SU-DHL-6 (cell line): ENCODE results near the gene EXOC6B.

Source experiments
- H2AFZ ChIP-seq: fragments of 200-600 bp; sonication (generic); 2 replicates; pipeline ENCODE4 v1.6.1; 2014; ENCODE audit warnings: low read depth, mild to moderate bottlenecking, moderate library complexity, mixed read lengths, antibody characterized with exemption, low read length; ENCODE audit not compliant: severe bottlenecking
- H3F3A ChIP-seq: fragments of 200-600 bp; shearing (Covaris generic); 2 replicates; pipeline ENCODE4 v1.6.0; 2016; ENCODE audit warnings: antibody characterized with exemption, mild to moderate bottlenecking; ENCODE audit not compliant: insufficient read depth
- H3K27ac ChIP-seq: fragments of 200-600 bp; sonication (generic); 2 replicates; pipeline ENCODE4 v1.5.1; 2016; ENCODE audit warnings: low read depth, mild to moderate bottlenecking, low read length, moderate library complexity, mixed read lengths
- H3K27me3 ChIP-seq: fragments of 200-600 bp; sonication (generic), shearing (Covaris generic); 2 replicates; pipeline ENCODE4 v1.6.0; 2014; ENCODE audit warnings: mild to moderate bottlenecking, low read length
- H3K36me3 ChIP-seq: fragments of 200-600 bp; sonication (generic); 2 replicates; pipeline ENCODE4 v1.6.1; 2014; ENCODE audit warnings: mild to moderate bottlenecking, low read length, mixed read lengths
- H3K4me2 ChIP-seq: fragments of 300-600, 200-600 bp; shearing (Covaris generic), sonication (generic); 2 replicates; pipeline ENCODE4 v1.6.0; 2014; ENCODE audit warnings: low read length, low read depth, mild to moderate bottlenecking; ENCODE audit not compliant: poor library complexity, severe bottlenecking
- H3K4me3 ChIP-seq: fragments of 200-600 bp; sonication (generic); 2 replicates; pipeline ENCODE4 v1.5.1; 2014; ENCODE audit warnings: antibody characterized with exemption, low read length, mild to moderate bottlenecking, mixed read lengths; ENCODE audit not compliant: insufficient read depth, poor library complexity, severe bottlenecking
- H3K79me2 ChIP-seq: fragments of 200-600 bp; sonication (generic); 2 replicates; pipeline ENCODE4 v1.6.1; 2014; ENCODE audit warnings: mild to moderate bottlenecking, low read length, moderate library complexity; ENCODE audit not compliant: insufficient read depth
- H3K9ac ChIP-seq: fragments of 200-600 bp; sonication (generic); 2 replicates; pipeline ENCODE4 v1.7.0; 2014; ENCODE audit warnings: mild to moderate bottlenecking, low read length
- H3K9me2 ChIP-seq: fragments of 200-600 bp; sonication (generic); replicated peaks from 2 replicates; pipeline ENCODE4 v1.6.1; 2014; ENCODE audit warnings: low read length; ENCODE audit not compliant: insufficient read depth
- H3K9me3 ChIP-seq: fragments of 200-600 bp; sonication (generic); 2 replicates; pipeline ENCODE4 v1.6.1; 2014; ENCODE audit warnings: low read length, mixed read lengths; ENCODE audit not compliant: insufficient read depth
- H4K20me1 ChIP-seq: fragments of 200-600 bp; sonication (generic); 2 replicates; pipeline ENCODE4 v1.6.1; 2014; ENCODE audit warnings: low read depth, mild to moderate bottlenecking, antibody characterized with exemption, low read length, moderate library complexity, mixed read lengths
- CTCF ChIP-seq: fragments of 200-600 bp; sonication (generic); IDR thresholded peaks from one replicate; pipeline ENCODE4 v1.5.1; 2017; ENCODE audit warnings: antibody characterized with exemption, mild to moderate bottlenecking, low read length, moderate library complexity; ENCODE audit not compliant: insufficient read depth, poor library complexity, severe bottlenecking
- EZH2phosphoT487 ChIP-seq: fragments of 200-600 bp; sonication (generic), shearing (Covaris generic); conservative IDR thresholded peaks from 2 replicates; pipeline ENCODE4 v1.6.1; 2018; ENCODE audit warnings: mild to moderate bottlenecking, antibody characterized with exemption, low read length, moderate library complexity, mixed read lengths

The EXOC6B gene

GRCh38 chr2:72172478-72172877 is 653.4 kb downstream of the EXOC6B start:
- Histone ChIP-seq H3K4me3 (no peak overlapping the region), H3K9ac (no peak overlapping the region), H3K9me2 (no peaks in the 10 kb centered on the region), H4K20me1 (no peaks in the 10 kb centered on the region), H3K27ac (no peak overlapping the region), H2AFZ (no peak overlapping the region), H3K4me2 (no peak overlapping the region), H3K36me3 (no peaks in the 10 kb centered on the region), H3K9me3 (no peaks in the 10 kb centered on the region), H3K79me2 (no peaks in the 10 kb centered on the region), H3F3A (no peaks in the 10 kb centered on the region), H3K27me3 (no peaks in the 10 kb centered on the region)
- no peak for TF ChIP-seq EZH2phosphoT487
- TF ChIP-seq CTCF = no peak

GRCh38 chr2:72166279-72166678 is 659.6 kb downstream of the EXOC6B start:
- Histone ChIP-seq H3F3A (no peaks in the 10 kb centered on the region), H3K79me2 (no peaks in the 10 kb centered on the region), H3K9me3 (no peaks in the 10 kb centered on the region), H3K27me3 (no peaks in the 10 kb centered on the region), H3K4me3 (no peak overlapping the region), H2AFZ (no peak overlapping the region), H3K4me2 (no peak overlapping the region), H3K27ac (no peak overlapping the region), H4K20me1 (no peaks in the 10 kb centered on the region), H3K36me3 (no peaks in the 10 kb centered on the region), H3K9me2 (no peaks in the 10 kb centered on the region), H3K9ac (no peak overlapping the region)
- no peak for TF ChIP-seq CTCF
- TF ChIP-seq EZH2phosphoT487 = no peak

- H3K9ac ChIP-seq = no peak overlapping the region
Observed at GRCh38 chr2:72165792-72166191, 660.0 kb downstream of the EXOC6B start.

More at GRCh38 chr2:72165792-72166191, 660.0 kb downstream of the EXOC6B start:
- Histone ChIP-seq H4K20me1 (no peaks in the 10 kb centered on the region), H3K4me2 (no peak overlapping the region), H3K27me3 (no peaks in the 10 kb centered on the region), H3F3A (no peaks in the 10 kb centered on the region), H3K36me3 (no peaks in the 10 kb centered on the region), H3K79me2 (no peaks in the 10 kb centered on the region), H3K9me2 (no peaks in the 10 kb centered on the region), H3K9me3 (no peaks in the 10 kb centered on the region), H3K4me3 (no peak overlapping the region), H2AFZ (no peak overlapping the region), H3K27ac (no peak overlapping the region)
- TF ChIP-seq EZH2phosphoT487 = no peak
- TF ChIP-seq CTCF = no peak
